Transverse colon (tissue), 3 donors: ENCODE data around the gene TCF7L2.

Experiments used
- POLR2A ChIP-seq: fragments of 450-650 bp; IDR thresholded peaks from one replicate; pipeline ENCODE4 v1.6.1; 2016; ENCODE audit warnings: antibody characterized with exemption, mild to moderate bottlenecking, moderate library complexity
- TF ChIP-seq, protein P1 (sequence below), 5 experiments: fragments of 200-600 bp in 3 of 5; fragments of 450-650 bp in 2 of 5; sonication (generic) in 3 of 5; IDR thresholded peaks; 1 replicate in 2 of 5; 2 replicates in 3 of 5; pipeline ENCODE4 v1.5.1; 2016 to 2017; ENCODE audit warnings: antibody characterized with exemption in 5 of 5, inconsistent platforms in 3 of 5, mild to moderate bottlenecking in 2 of 5, moderate library complexity in 1 of 5

DNA sequence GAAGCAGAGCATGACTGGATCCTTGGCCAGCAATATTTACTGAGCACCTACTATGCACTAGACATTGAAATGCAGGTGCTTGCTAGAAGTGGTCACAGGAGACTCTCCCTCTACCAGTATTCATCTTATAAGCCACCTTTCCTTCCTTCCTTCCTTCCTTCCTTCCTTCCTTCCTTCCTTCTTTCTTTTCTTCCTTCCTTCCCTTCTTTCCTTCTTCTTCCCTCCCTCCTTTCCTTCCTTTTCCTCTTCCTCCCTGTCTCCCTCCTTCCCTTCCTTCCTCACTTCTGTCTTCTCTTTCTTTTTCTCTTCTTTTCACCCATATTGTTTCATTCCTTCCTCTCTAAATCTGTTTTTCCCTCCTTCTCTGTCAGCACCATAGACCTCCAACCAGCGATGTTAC, 47.3 kb upstream of the TCF7L2 start:
- no peak for TF ChIP-seq POLR2A
- TF ChIP-seq, protein P1, sequence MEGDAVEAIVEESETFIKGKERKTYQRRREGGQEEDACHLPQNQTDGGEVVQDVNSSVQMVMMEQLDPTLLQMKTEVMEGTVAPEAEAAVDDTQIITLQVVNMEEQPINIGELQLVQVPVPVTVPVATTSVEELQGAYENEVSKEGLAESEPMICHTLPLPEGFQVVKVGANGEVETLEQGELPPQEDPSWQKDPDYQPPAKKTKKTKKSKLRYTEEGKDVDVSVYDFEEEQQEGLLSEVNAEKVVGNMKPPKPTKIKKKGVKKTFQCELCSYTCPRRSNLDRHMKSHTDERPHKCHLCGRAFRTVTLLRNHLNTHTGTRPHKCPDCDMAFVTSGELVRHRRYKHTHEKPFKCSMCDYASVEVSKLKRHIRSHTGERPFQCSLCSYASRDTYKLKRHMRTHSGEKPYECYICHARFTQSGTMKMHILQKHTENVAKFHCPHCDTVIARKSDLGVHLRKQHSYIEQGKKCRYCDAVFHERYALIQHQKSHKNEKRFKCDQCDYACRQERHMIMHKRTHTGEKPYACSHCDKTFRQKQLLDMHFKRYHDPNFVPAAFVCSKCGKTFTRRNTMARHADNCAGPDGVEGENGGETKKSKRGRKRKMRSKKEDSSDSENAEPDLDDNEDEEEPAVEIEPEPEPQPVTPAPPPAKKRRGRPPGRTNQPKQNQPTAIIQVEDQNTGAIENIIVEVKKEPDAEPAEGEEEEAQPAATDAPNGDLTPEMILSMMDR (IDR thresholded peaks at IDR 0.05) = no peak
